Measurements from ENCODE around the gene WDR70.
"Not testable (repeated sequence)": the region's sequence is repeated elsewhere in the genome, so short reads cannot be mapped to it uniquely, and the experiment has no call there.

Gene WDR70

GRCh38 chr5:37454402-37455055 lies 75.4 kb downstream of the WDR70 start:
- DNase-seq (ENCODE audit: low spot score) = not testable (repeated sequence)

- DNase-seq (ENCODE audit: low spot score) = not testable (repeated sequence)
These were observed 84.3 kb downstream of the WDR70 start for GRCh38 chr5:37463191-37464051.

- peak; percentile 15 for DNase-seq (ENCODE audit: low spot score)
These were observed 85.5 kb downstream of the WDR70 start for GRCh38 chr5:37464581-37464980.

DNA sequence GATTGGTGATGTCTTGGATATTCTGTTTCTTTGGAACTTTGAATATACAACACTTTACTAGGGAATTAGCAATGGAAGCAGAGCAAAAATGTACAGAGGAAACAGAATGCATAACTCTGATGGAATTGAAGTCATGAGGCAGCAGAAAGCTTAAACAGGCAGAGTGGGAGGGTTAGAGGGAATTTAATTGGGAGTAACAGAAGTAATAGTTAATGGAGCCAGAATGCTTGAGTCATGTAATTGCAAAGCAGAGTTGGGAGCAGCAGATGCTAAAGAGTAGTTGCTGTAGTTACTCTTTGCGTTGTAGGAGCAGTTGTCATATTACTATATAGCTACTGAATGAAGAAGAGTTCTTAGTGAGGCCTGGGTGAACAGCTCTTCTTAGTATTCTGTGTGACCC lies 90.3 kb downstream of the WDR70 start:
- not testable (repeated sequence) for DNase-seq (ENCODE audit: low spot score)

GRCh38 chr5:37471666-37472197 lies 92.6 kb downstream of the WDR70 start:
- DNase-seq (ENCODE audit: low spot score) = no peak

- DNase-seq (ENCODE audit: low spot score) = no peak
These were observed 98.3 kb downstream of the WDR70 start for GRCh38 chr5:37477426-37477825.

DNA sequence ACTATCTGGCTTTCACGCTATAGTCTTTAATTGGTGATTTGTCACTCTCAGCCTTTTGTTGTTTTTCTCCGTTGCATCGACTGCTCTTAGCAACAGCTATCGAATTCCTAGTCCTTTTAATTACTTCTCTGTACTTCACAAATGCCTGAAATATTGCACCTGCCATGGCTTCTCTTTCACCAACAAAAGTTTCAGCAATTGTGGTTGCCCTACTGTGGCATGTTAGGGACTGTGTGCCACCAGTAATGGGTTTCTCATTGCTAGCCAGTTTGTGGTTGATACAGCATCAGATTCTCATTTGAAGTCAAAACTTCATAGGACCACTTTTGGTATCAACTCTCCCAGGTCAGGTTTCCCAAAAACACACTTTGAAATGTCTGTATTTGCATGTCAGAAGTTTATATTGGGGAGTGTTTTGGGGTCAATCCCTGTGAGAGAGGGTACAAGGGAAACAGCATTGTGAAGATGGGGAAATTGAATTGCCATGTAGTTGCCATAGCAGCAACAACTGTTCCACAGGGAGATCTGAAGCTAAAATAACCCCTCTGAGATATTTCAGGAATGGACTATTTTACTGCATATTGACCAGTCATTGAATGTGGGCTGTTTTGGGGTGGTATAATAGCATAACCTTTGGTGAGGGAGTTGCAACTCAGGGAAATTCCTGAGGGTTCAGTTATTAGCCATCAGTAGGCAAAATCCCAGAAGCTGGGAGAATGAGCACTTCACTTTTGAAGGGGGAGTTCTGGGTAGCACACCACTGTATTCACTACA lies 99.2 kb downstream of the WDR70 start:
- no peak for DNase-seq (ENCODE audit: low spot score)

- DNase-seq (ENCODE audit: low spot score) = not testable (repeated sequence)
These were observed 102.3 kb downstream of the WDR70 start for GRCh38 chr5:37481395-37481794.

- DNase-seq (ENCODE audit: low spot score) = no peak
These were observed 111.1 kb downstream of the WDR70 start for GRCh38 chr5:37490120-37490810.

DNA sequence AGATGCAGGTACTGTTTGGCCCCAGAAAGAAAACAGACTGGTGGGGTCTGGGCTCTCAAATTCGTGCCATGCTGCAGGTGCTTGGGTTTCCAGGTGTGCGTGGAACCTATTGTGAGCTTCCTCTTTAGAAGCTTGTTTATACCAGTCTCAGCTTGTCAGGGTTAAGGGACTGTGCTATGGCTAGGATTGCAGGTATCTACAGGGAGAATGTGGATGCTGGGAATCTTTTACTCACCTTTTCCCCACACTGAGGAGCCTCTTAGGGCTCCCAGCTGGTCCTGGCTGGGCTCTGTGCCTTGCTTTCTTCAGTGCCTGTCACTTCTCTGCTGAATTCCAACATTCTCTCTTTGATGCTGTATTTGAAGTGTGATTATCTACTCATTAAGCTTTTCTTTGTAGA lies 111.8 kb downstream of the WDR70 start:
- no peak for DNase-seq (ENCODE audit: low spot score)

DNA sequence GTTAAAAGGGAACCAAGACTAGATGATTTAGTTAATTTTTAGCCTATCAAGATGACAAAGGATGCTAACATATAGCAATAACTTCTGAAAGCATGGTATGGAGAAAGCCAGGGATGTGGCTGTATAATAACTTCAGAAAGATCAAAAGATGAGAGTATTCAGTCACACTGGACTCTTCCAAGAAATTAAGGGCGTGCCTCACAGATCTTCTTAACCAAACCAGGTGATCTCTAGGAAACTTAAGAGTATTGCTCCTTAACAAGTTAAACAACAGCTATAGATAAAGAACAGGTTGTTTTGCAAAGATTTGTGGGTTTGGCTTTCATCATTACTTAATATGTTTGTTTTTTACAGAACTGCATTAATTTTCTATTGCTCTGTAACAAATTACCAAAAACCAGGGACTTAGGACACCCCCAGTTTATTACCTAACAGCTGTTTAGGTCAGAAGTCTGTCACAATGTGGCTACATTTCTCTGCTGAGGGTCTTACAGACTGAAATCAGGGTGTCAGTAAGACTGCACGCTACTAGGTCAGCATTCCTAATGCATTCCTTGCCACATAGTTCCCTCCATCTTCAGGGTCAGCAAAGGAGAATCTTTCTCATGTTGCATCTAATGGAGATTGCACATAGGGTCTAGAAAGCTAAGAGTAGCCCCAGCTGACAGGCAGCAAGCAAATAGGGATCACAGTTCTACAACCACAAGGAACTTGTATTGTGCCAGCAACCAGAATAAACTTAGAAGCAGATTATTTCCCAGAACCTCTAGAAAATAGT lies 113.8 kb downstream of the WDR70 start:
- DNase-seq (ENCODE audit: low spot score) = no peak

GRCh38 chr5:37494756-37495155 lies 115.6 kb downstream of the WDR70 start:
- DNase-seq (ENCODE audit: low spot score) = peak; percentile 9

GRCh38 chr5:37495210-37495609 lies 116.1 kb downstream of the WDR70 start:
- peak; percentile 11 for DNase-seq (ENCODE audit: low spot score)

- peak; percentile 45 for DNase-seq (ENCODE audit: low spot score)
These were observed 116.7 kb downstream of the WDR70 start for GRCh38 chr5:37495668-37496347.

DNA sequence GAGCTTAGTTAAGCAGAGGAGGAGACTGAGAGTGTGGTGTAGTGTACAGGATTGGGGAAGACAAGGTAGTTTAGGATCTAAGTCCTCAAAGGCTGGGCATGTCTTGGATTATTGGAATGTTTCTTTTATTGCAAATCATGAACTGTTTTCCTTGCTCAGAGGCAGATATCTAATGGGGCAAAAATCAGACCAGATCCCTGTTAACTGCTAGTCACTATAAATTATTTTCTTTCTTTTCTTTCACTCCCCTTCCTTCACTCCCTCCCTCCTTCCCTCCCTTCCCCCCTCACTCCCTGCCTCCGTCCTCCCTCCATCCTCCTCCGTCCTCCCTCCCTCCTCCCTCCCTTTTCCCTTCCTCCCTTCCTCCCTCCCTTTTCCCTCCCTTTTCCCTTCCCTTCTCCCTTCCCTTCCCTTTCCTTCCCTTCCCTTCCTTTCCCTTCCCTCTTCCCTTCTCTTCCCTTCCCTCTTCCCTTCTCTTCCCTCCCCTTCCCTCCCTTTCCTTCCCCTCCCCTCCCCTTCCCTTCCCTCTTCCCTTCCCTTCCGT lies 117.9 kb downstream of the WDR70 start:
- no peak for DNase-seq (ENCODE audit: low spot score)

GRCh38 chr5:37501152-37501551 lies 122.0 kb downstream of the WDR70 start:
- no peak for DNase-seq (ENCODE audit: low spot score)

DNA sequence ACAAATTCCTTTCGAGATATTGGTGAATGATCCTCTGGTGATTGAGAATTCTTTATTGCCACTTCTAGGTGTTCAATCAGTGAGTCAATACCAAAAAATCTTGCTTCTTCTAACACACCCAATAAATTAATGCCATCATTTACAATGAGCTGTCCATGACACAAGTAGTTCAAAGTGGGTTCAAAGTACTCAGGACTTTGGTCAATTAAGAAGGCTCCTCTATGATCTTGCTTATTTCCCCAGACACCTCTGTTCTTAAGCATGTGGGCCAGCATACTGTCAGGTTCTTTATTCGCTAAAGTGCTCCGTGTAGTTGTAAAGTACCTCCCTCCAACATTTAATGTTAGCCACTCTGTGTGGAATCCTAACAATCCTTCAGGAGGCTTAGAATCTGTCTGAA lies 127.1 kb downstream of the WDR70 start:
- DNase-seq (ENCODE audit: low spot score) = no peak

GRCh38 chr5:37506722-37507121 lies 127.6 kb downstream of the WDR70 start:
- DNase-seq (ENCODE audit: low spot score) = no peak

- DNase-seq (ENCODE audit: low spot score) = no peak
These were observed 132.5 kb downstream of the WDR70 start for GRCh38 chr5:37511646-37512045.

GRCh38 chr5:37514946-37515345 lies 135.8 kb downstream of the WDR70 start:
- DNase-seq (ENCODE audit: low spot score) = no peak

All from AG20443 (cell line).